ENCODE results near the gene PSMD7. TPM values are rescaled to one million over a fixed set of nuclear protein-coding genes. Genes with fewer than 3 reads are reported as not detected.

The PSMD7 gene
- total RNA-seq, 2 donors from 2014 or later, result 128 to 137 TPM

DNA sequence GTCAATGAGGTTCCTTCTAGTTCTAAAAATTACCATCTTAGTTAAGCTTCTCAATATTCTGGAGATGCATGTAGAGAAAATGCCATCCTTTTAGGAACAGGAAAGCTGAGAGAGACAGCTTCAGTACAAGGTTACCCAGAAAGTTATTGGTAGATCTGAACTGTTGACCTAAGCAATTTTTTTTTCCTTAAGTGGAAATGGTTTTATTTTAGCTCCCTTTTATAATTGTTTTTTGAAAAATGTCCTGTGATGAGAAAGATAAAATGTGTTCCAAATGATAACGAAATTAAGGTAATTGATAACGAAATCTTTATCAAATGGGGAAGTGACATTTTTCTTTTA lies 8.2 kb downstream of the PSMD7 start:
- no peak for DNase-seq
- no peaks in the 10 kb centered on the region for H3K4me1 Mint-ChIP-seq
- TF ChIP-seq, protein P1, sequence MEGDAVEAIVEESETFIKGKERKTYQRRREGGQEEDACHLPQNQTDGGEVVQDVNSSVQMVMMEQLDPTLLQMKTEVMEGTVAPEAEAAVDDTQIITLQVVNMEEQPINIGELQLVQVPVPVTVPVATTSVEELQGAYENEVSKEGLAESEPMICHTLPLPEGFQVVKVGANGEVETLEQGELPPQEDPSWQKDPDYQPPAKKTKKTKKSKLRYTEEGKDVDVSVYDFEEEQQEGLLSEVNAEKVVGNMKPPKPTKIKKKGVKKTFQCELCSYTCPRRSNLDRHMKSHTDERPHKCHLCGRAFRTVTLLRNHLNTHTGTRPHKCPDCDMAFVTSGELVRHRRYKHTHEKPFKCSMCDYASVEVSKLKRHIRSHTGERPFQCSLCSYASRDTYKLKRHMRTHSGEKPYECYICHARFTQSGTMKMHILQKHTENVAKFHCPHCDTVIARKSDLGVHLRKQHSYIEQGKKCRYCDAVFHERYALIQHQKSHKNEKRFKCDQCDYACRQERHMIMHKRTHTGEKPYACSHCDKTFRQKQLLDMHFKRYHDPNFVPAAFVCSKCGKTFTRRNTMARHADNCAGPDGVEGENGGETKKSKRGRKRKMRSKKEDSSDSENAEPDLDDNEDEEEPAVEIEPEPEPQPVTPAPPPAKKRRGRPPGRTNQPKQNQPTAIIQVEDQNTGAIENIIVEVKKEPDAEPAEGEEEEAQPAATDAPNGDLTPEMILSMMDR (conservative IDR thresholded peaks at IDR 0.05), result no peak
- Histone ChIP-seq H3K9me3 (ENCODE audit: control insufficient read depth, low read length) (no peaks in the 10 kb centered on the region), H3K4me3 (ENCODE audit: low read length) (no peak overlapping the region), H3K4me1 (ENCODE audit: control insufficient read depth, insufficient read depth, low read length) (no peaks in the 10 kb centered on the region), H3K27me3 (ENCODE audit: control insufficient read depth, insufficient read depth, low read length, poor library complexity, severe bottlenecking) (no peaks in the 10 kb centered on the region), H3K9ac (ENCODE audit: extremely low read depth, low read length, poor library complexity, severe bottlenecking) (no peak overlapping the region), H3K27ac (ENCODE audit: low read depth, low read length) (no peak overlapping the region), H3K36me3 (ENCODE audit: control insufficient read depth, insufficient read depth, low read length) (peaks cover 74% of the 10 kb centered on the region)
- H3K9me3 Mint-ChIP-seq, result no peaks in the 10 kb centered on the region
- 83 to 91% methylated on average over 2 of the region's 2 CpGs for WGBS, 2 experiments (ENCODE audit: insufficient coverage in 1 of 2, insufficient read length in 1 of 2)
- H3K36me3 Mint-ChIP-seq (ENCODE audit: low read depth), result peaks cover 64% of the 10 kb centered on the region
- no peak overlapping the region for H3K4me3 Mint-ChIP-seq
- H3K27me3 Mint-ChIP-seq (ENCODE audit: insufficient read depth), result no peaks in the 10 kb centered on the region
- H3K27ac Mint-ChIP-seq, result no peak overlapping the region

DNA sequence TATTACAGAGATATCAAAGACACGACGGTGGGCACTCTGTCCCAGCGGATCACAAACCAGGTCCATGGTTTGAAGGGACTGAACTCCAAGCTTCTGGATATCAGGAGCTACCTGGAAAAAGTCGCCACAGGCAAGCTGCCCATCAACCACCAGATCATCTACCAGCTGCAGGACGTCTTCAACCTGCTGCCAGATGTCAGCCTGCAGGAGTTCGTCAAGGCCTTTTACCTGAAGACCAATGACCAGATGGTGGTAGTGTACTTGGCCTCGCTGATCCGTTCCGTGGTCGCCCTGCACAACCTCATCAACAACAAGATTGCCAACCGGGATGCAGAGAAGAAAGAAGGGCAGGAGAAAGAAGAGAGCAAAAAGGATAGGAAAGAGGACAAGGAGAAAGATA lies 8.7 kb downstream of the PSMD7 start:
- Mint-ChIP-seq H3K36me3 (ENCODE audit: low read depth) (peaks cover 59% of the 10 kb centered on the region), H3K27ac (no peak overlapping the region)

DNA sequence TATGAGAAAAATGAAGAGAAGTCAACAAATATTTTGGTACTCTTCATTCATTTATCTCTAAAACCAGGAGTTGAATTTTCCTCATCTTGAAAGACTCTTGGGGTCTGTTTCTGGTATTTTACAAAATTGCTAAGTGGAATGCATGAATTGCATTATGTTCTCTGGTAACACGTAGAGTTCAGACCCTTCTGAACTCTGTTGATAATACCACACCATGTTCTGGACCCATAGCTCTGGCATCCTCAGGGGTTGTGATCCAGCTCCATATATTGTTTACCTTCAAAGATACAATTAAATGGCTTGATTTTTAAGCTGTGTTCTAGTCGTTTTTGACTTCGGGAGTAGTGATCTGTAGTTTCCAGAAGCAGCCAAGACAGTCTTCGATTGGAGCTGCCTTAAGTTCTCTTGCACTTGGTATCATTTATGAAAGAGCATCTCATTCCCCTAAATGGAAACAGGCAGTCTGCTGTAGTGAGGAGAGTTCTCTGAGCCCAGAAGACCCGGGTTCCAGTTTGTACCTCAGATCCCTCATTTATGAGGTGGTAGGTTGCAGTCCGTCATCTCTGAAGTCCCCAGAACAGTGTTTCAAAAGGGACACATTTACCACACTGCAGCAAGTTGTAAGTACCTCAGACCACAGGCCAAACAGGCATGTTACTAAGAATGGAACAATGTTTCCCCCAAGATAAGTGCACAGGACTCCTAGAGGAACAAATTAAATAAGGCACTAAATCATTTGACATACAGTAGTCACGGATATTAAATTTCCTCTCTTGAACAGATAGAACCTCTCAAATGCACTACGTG lies 9.6 kb downstream of the PSMD7 start:
- no peak overlapping the region for H3K9ac ChIP-seq (ENCODE audit: extremely low read depth, low read length, poor library complexity, severe bottlenecking)
- Mint-ChIP-seq H3K27ac (no peak overlapping the region), H3K27me3 (ENCODE audit: insufficient read depth) (no peaks in the 10 kb centered on the region), H3K36me3 (ENCODE audit: low read depth) (peaks cover 50% of the 10 kb centered on the region), H3K4me1 (no peaks in the 10 kb centered on the region), H3K4me3 (no peak overlapping the region), H3K9me3 (no peaks in the 10 kb centered on the region)
- H3K27me3 ChIP-seq (ENCODE audit: control insufficient read depth, insufficient read depth, low read length, poor library complexity, severe bottlenecking), result no peaks in the 10 kb centered on the region
- no peaks in the 10 kb centered on the region for H3K4me1 ChIP-seq (ENCODE audit: control insufficient read depth, insufficient read depth, low read length)
- H3K9me3 ChIP-seq (ENCODE audit: control insufficient read depth, low read length), result no peaks in the 10 kb centered on the region
- H3K4me3 ChIP-seq (ENCODE audit: low read length), result no peak overlapping the region
- 89 to 91% methylated on average over 8 of the region's 8 CpGs for WGBS, 2 experiments (ENCODE audit: insufficient coverage in 1 of 2, insufficient read length in 1 of 2)
- TF ChIP-seq, protein P1 (conservative IDR thresholded peaks at IDR 0.05), result no peak
- peaks cover 60% of the 10 kb centered on the region for H3K36me3 ChIP-seq (ENCODE audit: control insufficient read depth, insufficient read depth, low read length)
- H3K27ac ChIP-seq (ENCODE audit: low read depth, low read length), result no peak overlapping the region
- no peak for DNase-seq

More for the DNA sequence above, 8.7 kb downstream of the PSMD7 start:
- TF ChIP-seq, protein P1 (conservative IDR thresholded peaks at IDR 0.05), result no peak
- H3K9me3 Mint-ChIP-seq, result no peaks in the 10 kb centered on the region
- Histone ChIP-seq H3K27ac (ENCODE audit: low read depth, low read length) (no peak overlapping the region), H3K9me3 (ENCODE audit: control insufficient read depth, low read length) (no peaks in the 10 kb centered on the region), H3K4me3 (ENCODE audit: low read length) (no peak overlapping the region), H3K36me3 (ENCODE audit: control insufficient read depth, insufficient read depth, low read length) (peaks cover 69% of the 10 kb centered on the region), H3K4me1 (ENCODE audit: control insufficient read depth, insufficient read depth, low read length) (no peaks in the 10 kb centered on the region), H3K27me3 (ENCODE audit: control insufficient read depth, insufficient read depth, low read length, poor library complexity, severe bottlenecking) (no peaks in the 10 kb centered on the region), H3K9ac (ENCODE audit: extremely low read depth, low read length, poor library complexity, severe bottlenecking) (no peak overlapping the region)
- no peak overlapping the region for H3K4me3 Mint-ChIP-seq
- 94 to 99% methylated on average over 7 to 11 of the region's 11 CpGs for WGBS, 2 experiments (ENCODE audit: insufficient coverage in 1 of 2, insufficient read length in 1 of 2)
- H3K27me3 Mint-ChIP-seq (ENCODE audit: insufficient read depth), result no peaks in the 10 kb centered on the region
- DNase-seq, result no peak
- H3K4me1 Mint-ChIP-seq, result no peaks in the 10 kb centered on the region
